ENCODE results near the gene HPS1.

Gene HPS1

DNA sequence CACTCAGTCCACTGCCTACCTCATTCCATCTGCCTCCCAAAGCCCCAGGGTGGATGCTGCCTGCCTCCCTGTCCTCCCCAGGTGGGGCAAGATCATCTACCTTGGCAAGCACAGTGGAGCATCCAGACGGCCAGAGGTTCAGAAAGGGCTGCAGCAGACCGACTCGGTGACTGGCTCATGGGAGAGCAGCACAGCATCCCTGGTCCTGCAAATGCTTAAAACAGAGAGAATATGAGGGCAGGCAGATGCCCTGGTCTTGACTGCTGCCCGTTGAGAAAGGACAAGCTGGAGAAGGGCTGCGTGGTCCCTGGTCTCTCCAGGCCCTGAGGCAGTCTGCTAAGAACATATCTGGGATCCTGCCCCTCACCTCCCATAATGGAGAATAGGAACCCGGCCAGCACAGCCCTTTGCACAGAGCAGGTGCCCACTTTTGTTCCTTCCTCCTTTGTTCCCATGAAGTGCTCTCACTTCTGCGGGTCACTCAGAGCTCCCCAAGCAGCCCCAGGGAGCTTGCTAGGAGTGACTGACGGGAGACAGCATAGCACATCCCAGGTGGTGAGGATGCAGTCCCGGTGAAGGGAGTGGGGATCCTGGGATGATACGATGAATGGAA is 1.4 kb downstream of the HPS1 start:
- H3K4me3 ChIP-seq = peak overlapping the region; percentile 85
- peak overlapping the region; percentile 92 to 94 for H3K27ac ChIP-seq
- DNase-seq (ENCODE audit: low spot score) = no peak
- TF ChIP-seq, protein P1, sequence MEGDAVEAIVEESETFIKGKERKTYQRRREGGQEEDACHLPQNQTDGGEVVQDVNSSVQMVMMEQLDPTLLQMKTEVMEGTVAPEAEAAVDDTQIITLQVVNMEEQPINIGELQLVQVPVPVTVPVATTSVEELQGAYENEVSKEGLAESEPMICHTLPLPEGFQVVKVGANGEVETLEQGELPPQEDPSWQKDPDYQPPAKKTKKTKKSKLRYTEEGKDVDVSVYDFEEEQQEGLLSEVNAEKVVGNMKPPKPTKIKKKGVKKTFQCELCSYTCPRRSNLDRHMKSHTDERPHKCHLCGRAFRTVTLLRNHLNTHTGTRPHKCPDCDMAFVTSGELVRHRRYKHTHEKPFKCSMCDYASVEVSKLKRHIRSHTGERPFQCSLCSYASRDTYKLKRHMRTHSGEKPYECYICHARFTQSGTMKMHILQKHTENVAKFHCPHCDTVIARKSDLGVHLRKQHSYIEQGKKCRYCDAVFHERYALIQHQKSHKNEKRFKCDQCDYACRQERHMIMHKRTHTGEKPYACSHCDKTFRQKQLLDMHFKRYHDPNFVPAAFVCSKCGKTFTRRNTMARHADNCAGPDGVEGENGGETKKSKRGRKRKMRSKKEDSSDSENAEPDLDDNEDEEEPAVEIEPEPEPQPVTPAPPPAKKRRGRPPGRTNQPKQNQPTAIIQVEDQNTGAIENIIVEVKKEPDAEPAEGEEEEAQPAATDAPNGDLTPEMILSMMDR (IDR thresholded peaks at IDR 0.05) = no peak

- no peak for DNase-seq (ENCODE audit: low spot score)
- TF ChIP-seq, protein P1 (IDR thresholded peaks at IDR 0.05) = no peak
- no peak overlapping the region for H3K4me3 ChIP-seq
- no peak overlapping the region for H3K27ac ChIP-seq
These were observed 2.3 kb downstream of the HPS1 start for GRCh38 chr10:98444314-98445006.

DNA sequence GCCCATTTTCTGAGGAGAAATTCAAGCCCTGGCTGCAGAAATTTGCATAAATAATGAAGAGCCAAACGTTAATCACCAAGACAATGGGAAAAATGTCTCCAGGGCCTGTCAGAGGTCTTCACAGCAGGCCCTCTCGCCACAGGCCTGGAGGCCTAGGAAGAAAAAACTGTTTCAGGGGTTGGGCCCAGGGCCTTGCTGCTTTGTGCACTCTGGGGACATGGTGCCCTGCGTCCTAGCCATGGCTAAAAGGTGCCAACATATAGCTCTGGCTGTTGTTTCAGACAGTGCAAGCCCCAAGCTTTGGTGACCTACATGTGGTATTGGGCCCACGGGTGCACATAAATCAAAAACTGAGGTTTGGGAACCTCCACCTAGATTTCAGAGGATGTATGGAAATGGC is 8.0 kb downstream of the HPS1 start:
- TF ChIP-seq, protein P1 (IDR thresholded peaks at IDR 0.05) = no peak
- H3K4me3 ChIP-seq = no peak overlapping the region
- DNase-seq (ENCODE audit: low spot score) = no peak
- H3K27ac ChIP-seq = no peak overlapping the region

DNA sequence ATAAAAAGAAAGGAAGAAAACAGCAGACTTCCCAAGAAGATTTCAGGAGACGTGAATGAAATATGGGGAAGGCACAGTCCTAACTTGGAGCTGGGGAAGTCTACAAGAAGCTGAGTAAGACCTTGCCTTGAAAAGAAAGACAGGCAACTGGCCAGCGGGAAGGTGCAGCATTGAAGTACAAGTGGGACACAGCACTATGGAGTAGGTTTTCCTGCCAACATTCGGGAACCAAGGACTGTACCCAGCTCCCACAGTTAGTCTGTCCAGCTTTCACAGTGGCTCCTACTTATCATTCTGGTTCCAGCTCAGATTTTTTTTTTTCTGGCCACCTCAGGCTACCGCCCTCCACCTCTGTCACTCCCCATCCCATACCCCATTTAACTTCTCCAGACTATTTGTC is 10.0 kb downstream of the HPS1 start:
- no peak overlapping the region for H3K27ac ChIP-seq
- no peak overlapping the region for H3K4me3 ChIP-seq
- DNase-seq (ENCODE audit: low spot score) = no peak
- TF ChIP-seq, protein P1 (IDR thresholded peaks at IDR 0.05) = no peak

GRCh38 chr10:98435178-98435577 is 11.6 kb downstream of the HPS1 start:
- H3K27ac ChIP-seq = no peak overlapping the region
- DNase-seq (ENCODE audit: low spot score) = no peak
- no peak overlapping the region for H3K4me3 ChIP-seq
- TF ChIP-seq, protein P1 (IDR thresholded peaks at IDR 0.05) = no peak

DNA sequence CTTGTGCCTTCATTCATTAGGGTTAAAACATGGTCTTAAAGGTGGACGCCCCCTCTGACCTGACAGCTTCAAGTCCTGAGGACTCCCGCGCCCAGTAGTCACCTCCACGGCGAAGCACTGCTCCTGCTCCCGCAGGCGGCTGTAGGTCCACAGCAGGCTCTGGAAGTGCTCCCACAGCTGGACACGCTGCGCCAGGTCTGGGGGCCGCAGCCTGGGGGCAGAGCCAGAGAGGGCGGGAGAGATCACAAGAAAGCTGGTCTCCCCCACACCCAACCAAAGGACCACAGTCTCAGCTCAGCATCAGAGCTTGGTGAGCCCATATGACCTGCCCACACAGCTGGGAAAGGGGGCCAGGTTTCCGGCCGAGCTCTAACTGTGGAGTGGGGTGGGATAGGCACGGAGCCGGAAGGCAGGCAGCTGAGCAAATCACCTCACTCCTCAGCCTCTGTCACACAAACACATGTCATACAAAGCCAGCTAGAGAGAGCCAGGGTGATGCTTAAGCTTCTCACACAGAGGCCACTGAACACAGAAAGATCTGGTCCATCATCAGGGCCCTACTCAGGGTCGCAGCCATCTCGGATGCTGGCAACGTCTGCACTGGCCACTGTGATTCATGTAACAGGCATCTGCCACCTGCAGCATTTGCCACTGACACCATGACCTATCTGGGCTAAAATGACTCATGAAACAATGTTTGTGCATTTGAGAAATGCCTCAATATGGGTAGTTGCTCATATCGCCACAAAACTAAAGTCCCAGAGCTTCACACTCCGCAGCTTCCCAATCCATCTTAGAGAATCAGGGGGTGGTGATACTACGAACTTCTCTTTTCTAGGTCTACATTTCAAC is 12.6 kb downstream of the HPS1 start:
- Histone ChIP-seq H3K4me3 (no peak overlapping the region), H3K27ac (no peak overlapping the region)
- TF ChIP-seq, protein P1 (IDR thresholded peaks at IDR 0.05) = no peak
- DNase-seq (ENCODE audit: low spot score) = no peak

All from coronary artery (tissue), 2 donors.